ENCODE results near the gene BCL10.

BCL10 gene

GRCh38 chr1:85319931-85320330 lies 43.5 kb upstream of the BCL10 start:
- CTCF ChIA-PET = interaction anchor here (1.6 kb wide), 1 partner anchor 24 kb away, joined by 3 read pairs; no protein-coding TSS in a partner anchor
- no peak for DNase-seq
- peaks cover 0 to 5% (median 3%) of the 10 kb centered on the region in 4 experiments for H3K4me1 ChIP-seq (ENCODE audit: control extremely low read depth in 1 of 4, control insufficient read depth in 4 of 4, insufficient read depth in 4 of 4, low read length in 3 of 4)
- peaks cover 0 to 2% (median 0%) of the 10 kb centered on the region in 5 experiments for H3K27me3 ChIP-seq (replicated peaks in 2 of 5; ENCODE audit: control insufficient read depth in 4 of 5, insufficient read depth in 5 of 5, low read length in 4 of 5)
- WGBS (ENCODE audit: insufficient coverage) = 79% methylated on average over 4 of the region's 4 CpGs
- POLR2A ChIA-PET = no interaction called here
- H3K36me3 ChIP-seq (ENCODE audit: control insufficient read depth in 4 of 4, insufficient read depth in 4 of 4, low read length in 3 of 4) = no peaks in the 10 kb centered on the region
- no peak overlapping the region for H3K27ac ChIP-seq (ENCODE audit: insufficient read depth in 1 of 2, low read depth in 1 of 2, low read length in 2 of 2, poor library complexity in 1 of 2, severe bottlenecking in 2 of 2)
- H3K9me3 ChIP-seq (ENCODE audit: control extremely low read depth in 1 of 5, control insufficient read depth in 4 of 5, insufficient read depth in 2 of 5, low read depth in 1 of 5, low read length in 4 of 5) = no peaks in the 10 kb centered on the region
- H3K4me3 ChIP-seq (ENCODE audit: control insufficient read depth in 1 of 7, extremely low read depth in 1 of 7, insufficient read depth in 4 of 7, low read depth in 2 of 7, low read length in 6 of 7) = no peak overlapping the region

- Histone ChIP-seq H3K27me3 (replicated peaks in 2 of 5; ENCODE audit: control insufficient read depth in 4 of 5, insufficient read depth in 5 of 5, low read length in 4 of 5) (peaks cover 0 to 2% (median 0%) of the 10 kb centered on the region in 5 experiments), H3K27ac (ENCODE audit: insufficient read depth in 1 of 2, low read depth in 1 of 2, low read length in 2 of 2, poor library complexity in 1 of 2, severe bottlenecking in 2 of 2) (no peak overlapping the region), H3K36me3 (ENCODE audit: control insufficient read depth in 4 of 4, insufficient read depth in 4 of 4, low read length in 3 of 4) (no peaks in the 10 kb centered on the region), H3K4me1 (ENCODE audit: control extremely low read depth in 1 of 4, control insufficient read depth in 4 of 4, insufficient read depth in 4 of 4, low read length in 3 of 4) (peaks cover 0 to 5% (median 3%) of the 10 kb centered on the region in 4 experiments), H3K4me3 (ENCODE audit: control insufficient read depth in 1 of 7, extremely low read depth in 1 of 7, insufficient read depth in 4 of 7, low read depth in 2 of 7, low read length in 6 of 7) (no peak overlapping the region), H3K9me3 (ENCODE audit: control extremely low read depth in 1 of 5, control insufficient read depth in 4 of 5, insufficient read depth in 2 of 5, low read depth in 1 of 5, low read length in 4 of 5) (no peaks in the 10 kb centered on the region)
- ChIA-PET POLR2A (no interaction called here), CTCF (interaction anchor here (1.6 kb wide), 1 partner anchor 24 kb away, joined by 3 read pairs; no protein-coding TSS in a partner anchor)
- no peak for DNase-seq
- 100% methylated on average over 2 of the region's 3 CpGs for WGBS (ENCODE audit: insufficient coverage)
These were observed 43.1 kb upstream of the BCL10 start for GRCh38 chr1:85319491-85319890.

GRCh38 chr1:85318217-85318616 lies 41.8 kb upstream of the BCL10 start:
- Histone ChIP-seq H3K27me3 (replicated peaks in 2 of 5; ENCODE audit: control insufficient read depth in 4 of 5, insufficient read depth in 5 of 5, low read length in 4 of 5) (peaks cover 0 to 2% (median 0%) of the 10 kb centered on the region in 5 experiments), H3K27ac (ENCODE audit: insufficient read depth in 1 of 2, low read depth in 1 of 2, low read length in 2 of 2, poor library complexity in 1 of 2, severe bottlenecking in 2 of 2) (no peak overlapping the region), H3K4me3 (ENCODE audit: control insufficient read depth in 1 of 7, extremely low read depth in 1 of 7, insufficient read depth in 4 of 7, low read depth in 2 of 7, low read length in 6 of 7) (no peak overlapping the region), H3K9me3 (ENCODE audit: control extremely low read depth in 1 of 5, control insufficient read depth in 4 of 5, insufficient read depth in 2 of 5, low read depth in 1 of 5, low read length in 4 of 5) (no peaks in the 10 kb centered on the region), H3K4me1 (ENCODE audit: control extremely low read depth in 1 of 4, control insufficient read depth in 4 of 4, insufficient read depth in 4 of 4, low read length in 3 of 4) (peaks cover 0 to 5% (median 3%) of the 10 kb centered on the region in 4 experiments), H3K36me3 (ENCODE audit: control insufficient read depth in 4 of 4, insufficient read depth in 4 of 4, low read length in 3 of 4) (no peaks in the 10 kb centered on the region)
- 100% methylated on average over 1 of the region's 1 CpG for WGBS (ENCODE audit: insufficient coverage)
- CTCF ChIA-PET = interaction anchor here (1.6 kb wide), 1 partner anchor 25 kb away, joined by 3 read pairs; no protein-coding TSS in a partner anchor
- POLR2A ChIA-PET = no interaction called here
- no peak for DNase-seq

- Histone ChIP-seq H3K27ac (ENCODE audit: insufficient read depth in 1 of 2, low read depth in 1 of 2, low read length in 2 of 2, poor library complexity in 1 of 2, severe bottlenecking in 2 of 2) (no peak overlapping the region), H3K4me3 (ENCODE audit: control insufficient read depth in 1 of 7, extremely low read depth in 1 of 7, insufficient read depth in 4 of 7, low read depth in 2 of 7, low read length in 6 of 7) (no peak overlapping the region), H3K9me3 (ENCODE audit: control extremely low read depth in 1 of 5, control insufficient read depth in 4 of 5, insufficient read depth in 2 of 5, low read depth in 1 of 5, low read length in 4 of 5) (no peaks in the 10 kb centered on the region), H3K27me3 (replicated peaks in 2 of 5; ENCODE audit: control insufficient read depth in 4 of 5, insufficient read depth in 5 of 5, low read length in 4 of 5) (peaks cover 0 to 2% (median 0%) of the 10 kb centered on the region in 5 experiments), H3K4me1 (ENCODE audit: control extremely low read depth in 1 of 4, control insufficient read depth in 4 of 4, insufficient read depth in 4 of 4, low read length in 3 of 4) (peaks cover 0 to 5% (median 3%) of the 10 kb centered on the region in 4 experiments), H3K36me3 (ENCODE audit: control insufficient read depth in 4 of 4, insufficient read depth in 4 of 4, low read length in 3 of 4) (no peaks in the 10 kb centered on the region)
- ChIA-PET CTCF (interaction anchor here (1.9 kb wide), 1 partner anchor 10 kb away, joined by 4 read pairs; no protein-coding TSS in a partner anchor), POLR2A (no interaction called here)
- 100% methylated on average over 3 of the region's 5 CpGs for WGBS (ENCODE audit: insufficient coverage)
- DNase-seq = no peak
These were observed 41.1 kb upstream of the BCL10 start for GRCh38 chr1:85317560-85317959.

GRCh38 chr1:85316321-85316720 lies 39.9 kb upstream of the BCL10 start:
- Histone ChIP-seq H3K9me3 (ENCODE audit: control extremely low read depth in 1 of 5, control insufficient read depth in 4 of 5, insufficient read depth in 2 of 5, low read depth in 1 of 5, low read length in 4 of 5) (no peaks in the 10 kb centered on the region), H3K27me3 (replicated peaks in 2 of 5; ENCODE audit: control insufficient read depth in 4 of 5, insufficient read depth in 5 of 5, low read length in 4 of 5) (peaks cover 0 to 2% (median 0%) of the 10 kb centered on the region in 5 experiments), H3K27ac (ENCODE audit: insufficient read depth in 1 of 2, low read depth in 1 of 2, low read length in 2 of 2, poor library complexity in 1 of 2, severe bottlenecking in 2 of 2) (no peak overlapping the region), H3K36me3 (ENCODE audit: control insufficient read depth in 4 of 4, insufficient read depth in 4 of 4, low read length in 3 of 4) (no peaks in the 10 kb centered on the region), H3K4me3 (ENCODE audit: control insufficient read depth in 1 of 7, extremely low read depth in 1 of 7, insufficient read depth in 4 of 7, low read depth in 2 of 7, low read length in 6 of 7) (no peak overlapping the region), H3K4me1 (ENCODE audit: control extremely low read depth in 1 of 4, control insufficient read depth in 4 of 4, insufficient read depth in 4 of 4, low read length in 3 of 4) (peaks cover 0 to 2% (median under 1%) of the 10 kb centered on the region in 4 experiments)
- 100% methylated on average over 2 of the region's 2 CpGs for WGBS (ENCODE audit: insufficient coverage)
- ChIA-PET POLR2A (no interaction called here), CTCF (interaction anchor here (1.1 to 1.9 kb wide), 2 partner anchors 8 to 82 kb away, joined by 4 read pairs; no protein-coding TSS in a partner anchor)
- DNase-seq = no peak

GRCh38 chr1:85315789-85316188 lies 39.4 kb upstream of the BCL10 start:
- Histone ChIP-seq H3K4me1 (ENCODE audit: control extremely low read depth in 1 of 4, control insufficient read depth in 4 of 4, insufficient read depth in 4 of 4, low read length in 3 of 4) (peaks cover 0 to 2% (median 0%) of the 10 kb centered on the region in 4 experiments), H3K9me3 (ENCODE audit: control extremely low read depth in 1 of 5, control insufficient read depth in 4 of 5, insufficient read depth in 2 of 5, low read depth in 1 of 5, low read length in 4 of 5) (no peaks in the 10 kb centered on the region), H3K36me3 (ENCODE audit: control insufficient read depth in 4 of 4, insufficient read depth in 4 of 4, low read length in 3 of 4) (no peaks in the 10 kb centered on the region), H3K4me3 (ENCODE audit: control insufficient read depth in 1 of 7, extremely low read depth in 1 of 7, insufficient read depth in 4 of 7, low read depth in 2 of 7, low read length in 6 of 7) (no peak overlapping the region), H3K27ac (ENCODE audit: insufficient read depth in 1 of 2, low read depth in 1 of 2, low read length in 2 of 2, poor library complexity in 1 of 2, severe bottlenecking in 2 of 2) (no peak overlapping the region), H3K27me3 (replicated peaks in 2 of 5; ENCODE audit: control insufficient read depth in 4 of 5, insufficient read depth in 5 of 5, low read length in 4 of 5) (peaks cover 0 to 2% (median 0%) of the 10 kb centered on the region in 5 experiments)
- CTCF ChIA-PET = interaction anchor here (0.9 to 1.9 kb wide), 4 partner anchors 8 to 371 kb away, joined by 3 to 4 read pairs (median 4); no protein-coding TSS in a partner anchor
- no peak for DNase-seq
- 100% methylated on average over 3 of the region's 8 CpGs for WGBS (ENCODE audit: insufficient coverage)
- POLR2A ChIA-PET = no interaction called here

- CTCF ChIA-PET = interaction anchor here (1.0 to 1.2 kb wide), 2 partner anchors 9 to 254 kb away, joined by 3 read pairs; no protein-coding TSS in a partner anchor
- DNase-seq = no peak
- POLR2A ChIA-PET = no interaction called here
- H3K36me3 ChIP-seq (ENCODE audit: control insufficient read depth in 4 of 4, insufficient read depth in 4 of 4, low read length in 3 of 4) = no peaks in the 10 kb centered on the region
- no peak overlapping the region for H3K4me3 ChIP-seq (ENCODE audit: control insufficient read depth in 1 of 7, extremely low read depth in 1 of 7, insufficient read depth in 4 of 7, low read depth in 2 of 7, low read length in 6 of 7)
- no peaks in the 10 kb centered on the region for H3K9me3 ChIP-seq (ENCODE audit: control extremely low read depth in 1 of 5, control insufficient read depth in 4 of 5, insufficient read depth in 2 of 5, low read depth in 1 of 5, low read length in 4 of 5)
- H3K27ac ChIP-seq (ENCODE audit: insufficient read depth in 1 of 2, low read depth in 1 of 2, low read length in 2 of 2, poor library complexity in 1 of 2, severe bottlenecking in 2 of 2) = no peak overlapping the region
- H3K27me3 ChIP-seq (replicated peaks in 2 of 5; ENCODE audit: control insufficient read depth in 4 of 5, insufficient read depth in 5 of 5, low read length in 4 of 5) = peaks cover 0 to 8% (median 2%) of the 10 kb centered on the region in 5 experiments
- no peaks in the 10 kb centered on the region for H3K4me1 ChIP-seq (ENCODE audit: control extremely low read depth in 1 of 4, control insufficient read depth in 4 of 4, insufficient read depth in 4 of 4, low read length in 3 of 4)
These were observed 38.3 kb upstream of the BCL10 start for GRCh38 chr1:85314726-85315125.

Measured in common myeloid progenitor, CD34-positive (primary cell).